Nephron (organoid): ENCODE results near the gene HABP2.

Experiments used
- H3K27ac Mint-ChIP-seq, 3 experiments: 2 replicates each; pipeline ENCODE4 v1.8.0; 2020; ENCODE audit warnings: mixed read lengths in 3 of 3, mild to moderate bottlenecking in 2 of 3, moderate library complexity in 1 of 3
- H3K27me3 Mint-ChIP-seq: 2 replicates; pipeline ENCODE4 v1.8.0; 2021; ENCODE audit warnings: low read depth, mild to moderate bottlenecking, moderate library complexity, mixed read lengths
- H3K36me3 Mint-ChIP-seq: 2 replicates; pipeline ENCODE4 v1.8.0; 2020; ENCODE audit warnings: low read depth, mixed read lengths
- H3K4me1 Mint-ChIP-seq: 2 replicates; pipeline ENCODE4 v1.8.0; 2020; ENCODE audit warnings: mixed read lengths
- H3K4me3 Mint-ChIP-seq, 3 experiments: 2 replicates each; pipeline ENCODE4 v1.8.0; 2020; ENCODE audit warnings: mild to moderate bottlenecking in 3 of 3, mixed read lengths in 3 of 3, moderate library complexity in 2 of 3
- H3K9me3 Mint-ChIP-seq: 2 replicates; pipeline ENCODE4 v1.8.0; 2020; ENCODE audit warnings: mixed read lengths
- TF ChIP-seq, protein P1 (sequence below), 3 experiments: fragments of 200-600 bp; sonication (generic); IDR thresholded peaks; one replicate each; pipeline ENCODE4 v1.5.0; 2021; ENCODE audit warnings: antibody characterized with exemption in 3 of 3; ENCODE audit not compliant: unreplicated experiment in 3 of 3

The HABP2 gene

DNA sequence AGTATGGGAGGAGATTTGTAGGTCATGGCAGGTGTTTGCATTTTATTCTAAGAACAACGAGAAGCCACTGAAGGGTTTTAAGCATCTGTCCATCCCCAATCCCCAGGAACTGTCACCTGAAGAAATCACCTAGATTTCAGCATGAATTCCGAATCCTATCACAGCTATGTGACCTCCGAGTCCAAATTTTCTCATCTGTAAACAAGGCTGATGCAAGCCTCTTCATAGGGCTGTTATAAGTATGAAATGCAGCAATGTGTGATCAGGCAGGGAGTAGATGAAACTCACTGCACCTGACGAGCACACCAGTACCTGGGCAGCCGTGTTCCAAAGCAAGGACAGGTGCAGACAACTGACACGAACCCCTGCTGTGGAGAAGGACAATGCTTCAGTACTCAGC is 14.0 kb downstream of the HABP2 start:
- Mint-ChIP-seq H3K4me3 (no peak overlapping the region), H3K9me3 (no peaks in the 10 kb centered on the region), H3K27me3 (peaks cover 14% of the 10 kb centered on the region), H3K4me1 (peaks cover 32% of the 10 kb centered on the region), H3K36me3 (no peaks in the 10 kb centered on the region), H3K27ac (no peak overlapping the region)
- TF ChIP-seq, protein P1, sequence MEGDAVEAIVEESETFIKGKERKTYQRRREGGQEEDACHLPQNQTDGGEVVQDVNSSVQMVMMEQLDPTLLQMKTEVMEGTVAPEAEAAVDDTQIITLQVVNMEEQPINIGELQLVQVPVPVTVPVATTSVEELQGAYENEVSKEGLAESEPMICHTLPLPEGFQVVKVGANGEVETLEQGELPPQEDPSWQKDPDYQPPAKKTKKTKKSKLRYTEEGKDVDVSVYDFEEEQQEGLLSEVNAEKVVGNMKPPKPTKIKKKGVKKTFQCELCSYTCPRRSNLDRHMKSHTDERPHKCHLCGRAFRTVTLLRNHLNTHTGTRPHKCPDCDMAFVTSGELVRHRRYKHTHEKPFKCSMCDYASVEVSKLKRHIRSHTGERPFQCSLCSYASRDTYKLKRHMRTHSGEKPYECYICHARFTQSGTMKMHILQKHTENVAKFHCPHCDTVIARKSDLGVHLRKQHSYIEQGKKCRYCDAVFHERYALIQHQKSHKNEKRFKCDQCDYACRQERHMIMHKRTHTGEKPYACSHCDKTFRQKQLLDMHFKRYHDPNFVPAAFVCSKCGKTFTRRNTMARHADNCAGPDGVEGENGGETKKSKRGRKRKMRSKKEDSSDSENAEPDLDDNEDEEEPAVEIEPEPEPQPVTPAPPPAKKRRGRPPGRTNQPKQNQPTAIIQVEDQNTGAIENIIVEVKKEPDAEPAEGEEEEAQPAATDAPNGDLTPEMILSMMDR (IDR thresholded peaks at IDR 0.05; ENCODE audit: unreplicated experiment in 3 of 3) = no peak

DNA sequence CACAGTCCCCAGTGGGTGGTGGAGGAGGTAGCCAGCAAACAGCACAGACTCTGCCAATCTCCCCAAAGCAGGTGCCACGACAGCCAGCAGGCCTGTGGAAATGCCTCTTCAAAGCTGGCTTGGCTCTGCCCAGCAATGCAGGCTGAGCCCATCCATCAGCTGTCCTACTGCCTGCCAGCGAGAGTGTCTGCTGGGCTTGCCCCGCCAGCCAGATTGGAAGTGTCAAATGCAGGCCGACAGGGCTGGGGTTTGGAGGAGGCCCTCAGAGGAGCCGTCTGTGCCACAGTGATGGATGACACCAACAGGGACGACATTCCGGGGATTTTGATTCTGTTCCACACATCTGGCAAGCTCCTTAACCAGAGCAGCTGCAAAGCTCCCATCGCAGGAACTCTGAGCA is 16.7 kb downstream of the HABP2 start:
- TF ChIP-seq, protein P1 (IDR thresholded peaks at IDR 0.05; ENCODE audit: unreplicated experiment in 3 of 3) = no peak
- Mint-ChIP-seq H3K4me3 (peak overlapping the region in 1 of 3 experiments; percentile 21), H3K36me3 (no peaks in the 10 kb centered on the region), H3K4me1 (peaks cover 13% of the 10 kb centered on the region), H3K27ac (peak overlapping the region in 2 of 3 experiments; percentile 14 to 75), H3K9me3 (no peaks in the 10 kb centered on the region), H3K27me3 (peaks cover 24% of the 10 kb centered on the region)

DNA sequence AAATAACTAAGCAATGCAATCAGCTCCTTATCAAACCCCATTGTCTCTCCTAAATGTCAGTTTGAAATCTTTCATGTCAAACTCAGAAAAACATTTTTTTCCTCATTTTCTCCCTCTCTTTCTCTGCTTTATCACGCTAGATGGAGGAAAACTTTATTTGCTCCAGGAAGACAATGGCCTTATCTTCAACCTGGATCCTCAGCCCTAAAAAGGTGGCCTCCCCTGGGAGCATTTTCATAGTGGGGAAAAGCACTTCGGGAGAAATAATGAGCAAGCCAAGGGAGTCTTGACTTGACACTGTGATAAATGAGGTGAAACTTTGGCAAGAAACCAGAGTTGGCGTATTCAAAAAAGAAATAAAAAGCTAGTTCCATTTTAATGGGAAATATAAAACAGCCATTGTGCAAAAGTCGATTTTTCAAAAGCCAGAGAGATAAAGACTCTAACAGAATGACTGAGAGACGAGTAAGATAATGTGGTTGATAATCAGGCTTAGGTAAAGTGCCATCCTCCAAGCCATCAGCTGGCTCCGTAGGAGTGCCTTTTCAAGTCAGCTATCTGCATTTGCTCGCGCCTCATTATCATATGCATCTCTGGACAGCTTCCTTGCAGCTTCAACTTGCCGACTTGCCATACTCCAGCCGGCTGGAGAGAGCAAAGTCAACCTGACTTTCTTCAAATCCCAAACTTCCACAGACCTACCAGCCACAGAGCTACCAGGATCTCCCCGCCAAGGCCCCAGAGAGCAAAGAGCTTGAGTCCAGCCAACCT is 19.9 kb downstream of the HABP2 start:
- no peaks in the 10 kb centered on the region for H3K36me3 Mint-ChIP-seq
- no peak overlapping the region for H3K27ac Mint-ChIP-seq
- H3K4me1 Mint-ChIP-seq = peaks cover 13% of the 10 kb centered on the region
- TF ChIP-seq, protein P1 (IDR thresholded peaks at IDR 0.05; ENCODE audit: unreplicated experiment in 3 of 3) = no peak
- H3K4me3 Mint-ChIP-seq = no peak overlapping the region
- peaks cover 26% of the 10 kb centered on the region for H3K27me3 Mint-ChIP-seq
- H3K9me3 Mint-ChIP-seq = no peaks in the 10 kb centered on the region

DNA sequence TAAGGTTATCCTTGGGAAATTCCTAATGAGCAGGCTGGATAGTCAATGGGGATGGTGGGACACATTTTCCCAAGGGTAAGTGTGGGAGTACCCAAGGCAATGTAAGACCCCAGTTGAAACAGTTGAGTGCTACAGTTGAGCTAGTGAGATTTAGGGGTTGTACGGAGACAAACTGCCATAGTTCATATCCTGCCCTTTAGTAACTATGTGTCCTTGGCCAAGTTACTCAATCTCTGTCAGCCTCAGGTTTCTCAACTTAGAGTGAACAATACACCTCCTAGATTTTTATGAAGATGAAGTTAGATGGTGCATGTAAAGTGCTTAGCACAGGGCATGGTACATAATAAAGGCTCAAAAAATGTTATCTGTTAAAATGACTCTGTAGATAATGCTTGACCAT is 20.5 kb downstream of the HABP2 start:
- Mint-ChIP-seq H3K9me3 (no peaks in the 10 kb centered on the region), H3K4me1 (peaks cover 13% of the 10 kb centered on the region), H3K4me3 (no peak overlapping the region), H3K36me3 (no peaks in the 10 kb centered on the region), H3K27ac (no peak overlapping the region), H3K27me3 (peaks cover 30% of the 10 kb centered on the region)
- TF ChIP-seq, protein P1 (IDR thresholded peaks at IDR 0.05; ENCODE audit: unreplicated experiment in 3 of 3) = no peak

DNA sequence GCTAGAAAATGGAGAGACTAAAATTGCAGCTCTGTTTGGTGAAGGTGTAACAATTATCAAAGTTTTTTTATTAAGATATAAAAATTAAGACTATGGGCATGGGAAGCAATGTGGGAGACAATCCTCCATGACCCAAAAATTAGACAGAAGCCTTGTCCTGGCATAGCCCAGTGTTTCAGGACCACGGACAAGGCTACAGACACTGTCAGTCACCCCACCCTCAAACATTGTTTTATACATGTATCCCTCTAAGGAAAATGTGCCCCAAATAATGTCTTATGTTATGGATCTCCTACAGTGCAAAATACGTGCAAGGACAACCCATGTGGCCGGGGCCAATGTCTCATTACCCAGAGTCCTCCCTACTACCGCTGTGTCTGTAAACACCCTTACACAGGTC is 24.0 kb downstream of the HABP2 start:
- TF ChIP-seq, protein P1 (IDR thresholded peaks at IDR 0.05; ENCODE audit: unreplicated experiment in 3 of 3) = no peak

DNA sequence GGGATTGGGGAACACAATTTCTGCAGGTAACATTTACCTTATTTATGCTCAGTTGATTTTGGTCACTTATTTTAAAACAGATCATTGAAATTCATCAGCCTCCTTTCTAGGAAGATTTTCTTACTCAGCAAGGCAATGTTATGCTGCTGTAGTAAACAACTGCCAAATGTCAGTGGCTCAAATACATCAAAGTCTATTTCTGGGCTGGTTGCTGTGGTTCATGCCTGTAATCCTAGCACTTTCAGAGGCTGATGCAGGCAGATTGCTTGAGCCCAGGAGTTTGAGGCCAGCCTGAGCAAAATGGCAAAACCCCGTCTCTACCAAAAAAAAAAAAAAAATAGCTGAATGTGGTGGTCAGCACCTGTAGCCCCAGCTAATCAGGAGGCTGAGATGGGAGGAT is 25.9 kb downstream of the HABP2 start:
- Mint-ChIP-seq H3K27ac (no peak overlapping the region), H3K9me3 (no peaks in the 10 kb centered on the region), H3K36me3 (no peaks in the 10 kb centered on the region), H3K4me3 (no peak overlapping the region), H3K4me1 (no peaks in the 10 kb centered on the region), H3K27me3 (peaks cover 37% of the 10 kb centered on the region)
- TF ChIP-seq, protein P1 (IDR thresholded peaks at IDR 0.05; ENCODE audit: unreplicated experiment in 3 of 3) = no peak

More for the DNA sequence above, 24.0 kb downstream of the HABP2 start:
- Mint-ChIP-seq H3K4me3 (no peak overlapping the region), H3K4me1 (no peaks in the 10 kb centered on the region), H3K27ac (no peak overlapping the region), H3K27me3 (peaks cover 38% of the 10 kb centered on the region), H3K9me3 (no peaks in the 10 kb centered on the region), H3K36me3 (no peaks in the 10 kb centered on the region)
